ENCODE results near the gene SSRP1.

Gene SSRP1

DNA sequence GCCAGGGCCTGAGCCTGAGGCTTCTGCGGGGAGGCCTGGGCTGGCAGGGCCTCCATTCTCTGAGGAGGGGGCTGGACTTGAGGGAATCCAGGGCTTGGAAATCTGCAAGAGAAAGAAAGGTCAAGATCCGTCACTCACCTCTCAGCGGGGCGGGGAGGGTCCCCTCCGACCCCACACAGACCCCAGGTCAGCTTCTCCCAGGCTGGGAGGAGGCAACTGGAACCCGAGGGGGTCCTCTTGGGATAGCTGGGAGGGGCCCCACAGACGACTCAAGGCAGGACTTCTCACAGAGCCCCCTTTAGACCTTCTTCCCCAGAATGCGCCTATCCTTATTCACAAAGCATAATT is 21.9 kb downstream of the SSRP1 start:
- DNase-seq: no peak

DNA sequence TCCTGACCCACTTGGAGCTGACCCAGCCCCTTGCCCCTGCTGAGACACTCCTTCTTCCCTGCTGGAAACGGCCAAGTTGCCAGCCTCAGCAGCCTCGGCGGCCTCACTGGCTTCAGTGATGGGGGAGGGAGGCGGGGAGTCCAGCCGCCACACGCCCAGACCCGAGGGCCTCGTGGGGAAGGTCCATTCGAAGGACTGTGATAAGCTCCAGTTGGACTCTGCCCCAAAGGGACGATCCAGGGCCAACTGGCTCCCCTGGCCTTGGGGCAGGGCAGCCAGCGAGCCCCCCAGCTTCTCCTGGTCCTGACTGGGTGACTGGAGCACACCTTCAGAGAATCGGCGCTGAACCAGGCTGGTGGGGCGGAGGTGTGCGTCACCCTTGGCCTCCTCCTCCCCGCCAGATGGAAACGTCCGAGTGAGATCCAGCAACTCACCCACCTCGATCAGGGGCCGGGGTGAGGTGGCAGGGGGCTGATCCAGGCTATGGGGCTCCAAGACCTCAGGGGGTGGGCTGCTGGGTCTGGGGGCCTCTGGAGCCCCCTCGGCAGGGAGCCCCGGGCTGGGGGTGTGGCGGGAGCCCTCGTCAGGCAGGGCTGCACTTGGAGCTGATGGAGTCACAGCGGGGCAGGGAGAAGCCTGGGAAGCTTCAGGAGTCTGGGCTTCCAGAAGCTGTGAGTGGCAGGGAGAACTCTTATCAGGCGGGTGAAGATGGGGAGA is 22.5 kb downstream of the SSRP1 start:
- DNase-seq: no peak

DNA sequence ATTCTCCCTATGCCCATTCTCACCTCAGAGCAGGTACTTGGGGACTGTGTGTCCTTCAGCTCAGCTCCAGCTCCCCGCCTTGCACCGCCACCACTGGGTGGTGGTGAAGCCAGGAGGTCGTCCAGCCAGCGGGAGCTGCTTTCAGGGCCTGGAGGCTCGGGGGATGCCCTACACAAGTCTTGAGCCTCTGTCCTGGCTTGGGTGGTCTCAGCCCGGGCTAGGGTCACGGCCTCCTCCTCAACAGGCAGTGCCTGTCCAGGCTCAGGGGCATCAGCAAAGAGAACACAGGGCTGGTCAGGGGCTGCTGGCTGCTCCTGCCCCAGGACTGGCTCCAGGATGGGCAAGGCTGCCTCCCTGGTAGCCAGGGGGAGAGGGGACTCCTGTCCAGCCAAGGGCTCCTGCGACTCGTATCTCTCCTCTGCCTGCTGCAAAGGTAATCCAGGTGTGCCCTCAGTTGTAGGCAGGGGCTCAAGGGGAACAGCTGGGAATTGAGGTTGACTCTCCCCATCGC is 23.1 kb downstream of the SSRP1 start:
- DNase-seq: no peak

DNA sequence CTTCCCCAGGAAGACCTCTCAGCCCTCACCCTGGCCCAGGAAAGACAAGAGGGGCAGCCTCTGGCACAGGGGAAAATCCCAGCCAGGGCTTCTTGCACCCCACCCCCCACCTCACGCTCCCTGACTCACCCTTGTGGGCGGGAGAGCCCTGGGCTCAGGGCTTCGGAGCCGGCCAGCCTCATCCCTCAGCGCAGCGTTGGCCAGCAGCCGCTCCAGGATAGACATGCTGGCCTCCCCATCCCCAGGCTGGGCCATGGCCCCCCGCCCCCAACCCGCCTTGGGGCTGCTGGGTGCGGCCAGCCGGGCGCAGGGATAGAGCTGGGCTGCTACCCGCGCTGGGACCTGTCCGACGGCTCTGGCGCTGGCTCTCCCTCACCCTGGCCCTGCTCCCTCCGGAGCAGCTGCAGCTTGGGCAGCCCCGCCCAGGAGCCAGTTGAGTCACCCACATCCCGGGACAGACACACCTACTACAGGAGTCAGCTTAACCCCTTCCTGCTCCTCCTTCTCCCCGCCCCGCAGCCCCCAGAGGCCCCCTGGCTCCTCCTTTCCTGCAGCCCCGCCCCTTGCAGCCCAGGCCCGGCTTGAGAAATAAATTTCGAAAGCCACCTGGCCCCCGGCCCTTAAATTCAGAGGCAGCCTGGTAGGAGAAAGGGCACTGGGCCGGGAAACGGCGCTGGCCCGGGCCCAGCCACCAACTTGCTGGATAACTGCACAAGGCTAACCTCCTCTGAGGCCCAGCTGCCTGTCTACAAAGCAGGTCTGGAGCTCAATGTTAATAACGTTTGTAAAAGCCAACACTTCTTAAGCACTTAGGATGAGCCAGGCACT is 24.4 kb downstream of the SSRP1 start:
- peak; percentile 63 to 84 for DNase-seq

DNA sequence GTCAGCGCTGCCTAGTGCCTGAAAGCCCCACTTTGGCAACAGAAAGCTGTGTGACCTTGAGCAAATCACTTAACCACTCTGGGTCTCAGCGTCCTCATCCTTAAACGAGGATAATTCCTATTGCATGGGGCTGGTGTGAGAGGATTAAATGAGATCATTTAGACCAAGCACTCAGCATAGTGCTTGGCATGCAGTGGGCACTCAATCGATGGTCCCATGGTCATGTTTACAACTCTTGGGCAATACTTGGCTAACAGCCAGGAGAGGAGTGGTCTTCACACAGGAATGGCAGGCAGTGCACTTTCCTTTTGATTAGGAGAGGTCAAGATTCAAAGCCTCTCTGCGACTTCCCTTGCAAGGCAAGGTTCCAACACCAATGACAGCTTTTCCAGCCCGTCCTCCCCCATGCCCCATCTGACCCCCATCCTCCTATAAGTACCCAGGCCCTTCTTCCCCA is 25.0 kb downstream of the SSRP1 start:
- no peak for DNase-seq

DNA sequence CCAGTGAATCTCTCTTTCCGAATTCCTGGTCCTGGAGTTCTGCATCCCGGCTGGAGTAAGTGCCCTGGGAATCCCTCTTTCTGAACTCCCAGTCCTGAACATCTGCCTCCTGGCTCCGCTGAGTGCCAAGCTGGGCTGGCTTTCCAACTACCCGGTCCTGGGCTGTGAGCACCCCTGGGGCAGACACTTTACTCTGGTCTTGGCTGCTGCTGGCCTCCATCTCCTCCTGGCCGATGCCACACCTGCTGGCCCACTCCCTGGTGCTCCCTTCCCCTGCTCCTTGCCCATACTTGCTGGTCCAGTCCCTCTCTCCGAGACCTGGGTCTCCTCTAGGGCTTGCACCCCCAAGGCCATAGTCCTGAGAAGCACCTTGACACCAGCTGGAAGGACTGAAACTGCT is 25.6 kb downstream of the SSRP1 start:
- DNase-seq: no peak

DNA sequence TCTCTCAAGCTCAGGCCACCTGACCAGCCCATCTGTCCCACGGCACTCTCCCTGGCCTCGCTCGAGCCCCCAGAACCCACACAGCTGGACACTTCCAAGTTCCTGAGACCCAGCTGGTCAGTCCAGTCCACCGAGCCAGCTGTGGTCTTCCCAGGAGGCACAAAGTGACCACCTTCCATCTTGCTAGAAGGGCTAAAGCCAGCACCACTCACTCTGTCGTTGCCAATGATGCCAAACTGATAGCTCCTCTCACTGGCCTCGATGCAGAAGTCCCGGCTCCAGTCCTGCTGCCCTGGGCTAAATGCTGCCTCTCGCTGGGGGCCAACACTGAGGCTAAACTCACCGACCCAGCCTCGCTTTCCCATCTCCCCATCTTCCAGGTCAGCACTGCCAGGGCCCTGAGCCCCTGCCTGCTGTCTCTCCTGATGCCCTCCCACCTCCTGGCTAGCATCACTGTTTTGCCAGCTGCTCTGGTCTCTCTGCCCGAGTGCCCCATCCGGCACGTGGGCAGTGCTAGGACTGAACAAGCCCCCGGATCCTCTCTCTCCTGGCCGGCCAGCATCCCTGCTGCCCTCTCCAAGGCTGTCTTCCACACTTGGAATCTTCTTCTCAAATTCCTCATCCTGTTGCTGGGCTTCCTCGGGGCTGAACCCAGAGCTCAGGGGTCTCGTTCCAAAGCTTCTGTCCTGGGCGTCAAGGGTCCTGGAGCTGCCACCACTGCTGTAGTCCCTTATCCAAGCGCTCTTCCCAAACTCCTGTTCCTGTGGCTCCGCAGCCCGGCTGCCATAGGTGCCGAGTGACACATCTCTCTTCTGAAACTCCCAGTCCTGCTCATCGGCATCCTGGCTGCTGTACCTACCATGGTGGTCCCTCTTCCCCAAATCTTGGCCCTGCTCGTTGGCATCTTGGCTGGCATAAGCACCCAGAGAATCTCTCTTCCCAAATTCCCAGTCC is 26.3 kb downstream of the SSRP1 start:
- DNase-seq: no peak

DNA sequence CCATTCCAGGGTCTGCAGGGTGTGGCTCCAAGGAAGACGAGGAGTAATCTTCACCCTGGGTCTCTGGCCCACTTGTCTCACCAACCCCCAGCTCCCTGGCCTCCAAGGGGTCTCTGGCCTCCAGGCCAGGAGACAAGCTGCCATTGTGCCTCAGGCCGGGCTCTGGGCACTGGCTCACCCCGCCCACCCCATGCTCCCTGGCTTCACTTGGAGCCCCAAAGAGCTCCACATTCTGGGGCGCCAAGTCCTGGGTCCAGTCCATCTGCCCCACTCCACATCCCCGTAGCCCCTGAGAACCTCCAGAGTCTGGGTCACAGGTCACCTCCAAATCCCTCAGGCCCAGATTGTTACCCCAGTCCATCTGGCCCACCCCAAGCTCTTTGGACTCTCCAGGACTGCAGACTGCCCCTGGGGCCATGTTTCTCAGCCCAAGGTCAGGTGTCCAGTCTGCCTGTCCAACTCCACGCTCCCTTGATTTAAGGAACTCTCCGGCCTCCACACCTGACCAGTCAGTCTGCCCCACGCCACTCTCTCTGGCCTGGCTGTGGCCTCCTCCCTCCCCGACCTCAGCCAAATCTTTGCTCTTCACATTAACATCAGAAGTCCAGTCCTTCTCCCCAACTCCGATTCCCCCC is 27.1 kb downstream of the SSRP1 start:
- no peak for DNase-seq

DNA sequence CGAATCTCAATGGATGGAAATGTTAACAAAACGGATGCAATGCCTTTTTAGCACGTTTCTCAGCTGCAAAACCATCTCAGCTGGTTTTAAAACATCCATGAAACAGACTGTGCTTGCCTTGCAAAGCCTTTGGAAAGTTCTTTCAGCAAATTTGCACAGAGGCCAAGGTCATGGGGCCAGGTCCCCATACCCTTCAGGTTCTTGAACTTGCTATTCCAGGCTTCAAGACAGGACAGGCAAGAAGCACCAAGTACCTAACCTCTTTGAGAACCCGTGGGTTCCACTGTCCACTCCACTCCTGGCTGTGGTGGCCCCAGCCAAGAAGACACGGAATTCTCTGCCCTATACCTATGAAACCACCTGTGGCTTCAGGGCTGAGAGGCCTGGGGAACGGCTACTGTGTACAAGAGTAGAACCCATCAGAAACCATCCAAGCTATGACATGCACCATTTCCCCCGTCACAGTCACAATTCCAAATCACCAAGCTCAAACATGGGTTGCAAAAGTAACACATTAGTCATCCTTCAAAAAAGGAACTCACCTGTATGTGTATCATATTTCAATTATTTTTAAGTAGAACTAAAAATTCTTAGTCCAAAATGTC is 27.9 kb downstream of the SSRP1 start:
- DNase-seq: no peak

DNA sequence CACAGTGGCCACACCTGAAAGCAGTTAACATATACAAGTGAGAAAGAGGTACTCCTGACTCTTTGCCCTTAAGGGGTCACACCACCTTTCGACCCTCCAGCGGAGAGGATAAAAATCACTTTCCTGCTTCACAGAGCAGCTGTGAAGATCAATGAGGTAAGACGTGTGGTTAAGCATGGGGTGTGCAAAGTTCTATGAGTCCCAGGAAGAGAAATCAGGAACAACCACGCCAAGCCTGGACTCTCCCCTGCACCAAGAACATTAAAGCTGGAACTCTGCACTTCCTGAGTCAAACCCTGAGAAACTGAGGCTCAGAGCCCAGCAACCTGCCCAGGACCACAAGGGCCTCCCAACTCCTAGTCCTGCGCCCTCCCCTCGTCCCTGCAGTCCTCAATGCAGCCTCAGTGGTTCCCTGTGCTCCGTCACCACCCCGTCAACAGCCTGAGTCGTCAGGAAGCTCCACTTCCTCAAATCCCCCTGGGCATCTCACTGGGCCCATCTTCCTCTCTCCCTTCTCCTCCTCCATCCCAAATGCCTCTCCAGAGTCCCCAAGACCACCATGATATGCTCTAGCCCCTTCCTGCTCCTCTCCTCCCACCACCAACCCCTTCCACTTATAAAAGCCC is 28.6 kb downstream of the SSRP1 start:
- DNase-seq: no peak

DNA sequence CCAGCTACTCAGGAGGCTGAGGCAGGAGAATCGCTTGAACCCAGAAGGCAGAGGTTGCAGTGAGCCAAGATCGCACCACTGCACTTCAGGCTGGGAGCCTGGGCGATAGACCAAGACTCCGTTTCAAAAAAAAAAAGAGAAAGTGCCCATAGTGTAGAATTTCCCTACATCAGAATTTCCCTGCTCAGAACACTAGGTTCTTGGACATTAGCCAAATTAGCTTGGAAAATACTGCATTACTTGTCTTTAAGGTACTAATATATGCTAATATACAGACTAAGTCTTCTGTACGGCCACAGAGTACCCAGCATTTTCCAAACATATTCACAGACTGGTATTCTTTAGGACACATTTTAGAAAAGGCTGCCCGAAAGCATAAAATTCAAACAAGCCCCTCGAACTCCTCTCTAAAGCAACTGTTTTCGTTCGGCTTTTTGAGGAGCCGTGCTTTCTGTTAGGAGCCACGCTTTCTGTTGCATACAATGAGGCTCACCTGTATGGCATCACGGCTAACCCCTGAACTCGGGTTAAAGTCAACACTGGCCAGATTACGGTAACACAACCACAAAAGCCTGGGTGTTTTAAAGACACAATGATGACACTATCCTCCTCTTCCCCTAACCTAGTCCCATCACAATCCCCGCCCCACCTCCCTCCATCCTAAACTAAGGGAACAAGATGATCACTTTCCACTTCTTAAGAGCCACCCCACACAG is 29.4 kb downstream of the SSRP1 start:
- DNase-seq: no peak

DNA sequence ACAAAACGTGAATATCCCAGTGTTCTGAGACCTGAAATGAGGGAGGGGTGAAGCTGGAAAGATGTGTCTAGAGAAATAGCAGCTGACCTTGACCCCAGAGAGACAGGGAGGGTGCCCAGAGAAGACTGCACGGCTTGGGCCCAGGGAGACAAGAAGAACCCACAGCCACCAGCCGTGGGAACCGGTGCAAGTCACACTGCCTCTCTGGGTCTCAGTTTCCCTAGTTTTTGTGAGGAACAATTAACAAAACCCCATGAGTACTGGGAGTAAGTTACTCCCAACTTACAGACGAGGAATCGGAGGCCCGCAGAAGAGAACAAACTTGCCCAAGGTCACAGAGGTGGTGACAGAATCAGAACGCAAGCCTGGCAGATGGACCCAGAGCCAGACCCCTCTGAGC is 30.2 kb downstream of the SSRP1 start:
- no peak for DNase-seq

DNA sequence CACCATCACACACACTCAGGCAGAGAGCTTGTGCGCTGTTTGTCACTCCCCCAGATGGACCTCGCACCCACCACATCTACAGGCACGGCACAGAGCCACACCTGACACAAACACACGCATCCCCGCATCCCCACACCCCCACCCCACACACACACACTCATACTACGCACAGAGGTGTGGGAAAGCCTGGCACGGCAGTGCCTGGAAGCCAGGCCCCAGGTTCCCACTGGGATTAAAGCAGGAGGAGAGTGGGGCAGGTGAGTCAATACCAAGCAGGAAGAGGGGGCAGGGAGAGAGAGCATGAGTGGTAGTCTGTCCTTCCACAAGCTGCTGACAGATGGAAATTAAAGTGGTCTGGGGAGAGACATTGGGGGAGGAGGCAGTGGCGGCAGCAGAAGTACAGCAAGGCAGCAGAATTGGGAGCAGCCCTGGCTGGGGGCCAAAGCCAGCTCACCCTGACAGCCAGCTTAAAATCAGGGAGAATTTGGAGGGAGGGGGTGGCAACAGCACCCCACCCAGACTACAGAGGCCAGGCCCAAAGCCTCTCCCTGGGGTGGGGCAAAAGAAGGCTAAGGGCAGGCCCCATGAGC is 31.6 kb downstream of the SSRP1 start:
- no peak for DNase-seq

DNA sequence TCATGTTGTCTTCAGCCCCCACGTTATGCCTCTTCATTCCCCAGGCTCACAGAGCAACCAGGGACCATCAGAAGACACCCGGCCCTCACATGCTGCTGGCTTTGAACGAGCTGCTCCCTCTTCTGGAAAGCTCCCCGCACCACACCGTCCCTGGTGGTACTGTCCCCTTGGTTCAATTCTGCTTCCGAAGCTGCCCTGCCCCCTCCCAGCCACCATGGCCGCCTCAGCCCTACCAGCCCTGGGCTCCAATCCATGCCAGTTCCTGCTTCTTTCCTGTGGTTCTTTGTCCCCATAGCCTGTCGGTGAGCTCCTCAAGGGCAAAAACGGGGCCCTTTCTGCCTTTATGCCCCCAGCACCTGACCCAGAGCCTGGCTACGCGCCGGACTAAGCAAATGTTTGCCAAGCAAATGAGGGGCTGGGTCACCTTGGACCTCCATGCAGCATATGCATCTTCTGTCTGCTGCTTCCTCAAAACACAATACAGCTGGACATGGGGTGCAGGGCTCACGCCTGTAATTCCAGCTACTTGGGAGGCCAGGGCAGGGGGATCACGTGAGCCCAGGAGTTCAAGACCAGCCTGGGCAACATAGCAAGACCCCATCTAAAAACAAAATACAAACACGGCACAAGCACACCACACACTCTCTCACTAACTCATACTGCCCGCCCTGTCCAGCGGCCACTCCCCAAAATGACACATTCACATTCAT is 32.3 kb downstream of the SSRP1 start:
- DNase-seq: no peak

DNA sequence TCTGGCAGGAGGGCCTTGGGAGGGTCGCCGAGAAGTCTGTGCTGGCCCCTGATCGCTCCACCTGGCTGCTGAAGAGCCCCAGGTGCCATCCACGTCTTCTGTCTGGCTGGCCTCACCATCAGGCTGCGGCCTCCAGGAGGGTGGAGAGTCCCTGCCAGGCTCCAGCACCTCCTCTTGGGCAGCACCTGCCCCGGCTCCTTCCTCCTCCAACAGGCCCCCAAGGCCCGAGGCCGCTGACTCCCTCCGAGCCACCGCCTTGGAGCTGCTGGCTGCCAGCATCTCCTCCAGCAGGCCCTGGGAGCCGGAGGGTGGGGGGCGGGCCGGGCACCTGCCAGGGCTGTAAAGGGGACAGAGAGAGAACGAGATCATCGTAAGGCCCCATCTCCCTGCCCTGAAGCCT is 33.2 kb downstream of the SSRP1 start:
- DNase-seq: no peak

DNA sequence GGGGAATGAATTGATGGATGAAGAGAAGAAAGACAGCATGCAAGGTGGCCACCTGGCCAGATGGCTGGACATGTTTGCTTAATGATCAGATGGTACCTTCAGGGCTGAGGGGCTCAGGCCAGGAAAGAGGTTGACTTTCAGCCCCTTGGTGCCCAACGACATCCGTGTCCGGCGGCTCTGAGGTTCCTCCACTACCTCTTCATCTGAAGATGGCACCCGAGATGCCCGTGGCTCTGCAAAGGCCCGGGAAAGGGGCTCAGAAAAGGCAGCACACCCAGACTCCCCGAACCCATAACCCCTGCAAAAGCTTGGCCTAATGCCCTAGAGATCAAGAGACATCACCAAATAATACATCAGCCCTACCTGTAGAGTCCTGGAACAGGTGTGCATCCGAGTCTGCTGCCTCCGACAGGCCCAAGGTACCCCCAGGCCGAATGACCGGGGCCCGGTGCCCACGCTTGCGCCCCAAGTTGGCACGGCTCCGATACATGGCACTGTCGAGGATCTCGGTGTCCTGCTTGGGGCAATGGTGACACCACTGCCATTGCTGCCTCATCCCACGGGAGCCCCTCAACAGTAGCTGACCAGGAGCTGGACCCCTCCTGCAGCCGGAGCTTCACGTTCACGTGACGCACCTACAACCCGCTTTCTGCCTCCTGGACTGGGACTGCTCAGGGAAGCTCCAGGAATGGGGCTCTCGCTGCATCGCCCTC is 33.8 kb downstream of the SSRP1 start:
- DNase-seq: no peak

DNA sequence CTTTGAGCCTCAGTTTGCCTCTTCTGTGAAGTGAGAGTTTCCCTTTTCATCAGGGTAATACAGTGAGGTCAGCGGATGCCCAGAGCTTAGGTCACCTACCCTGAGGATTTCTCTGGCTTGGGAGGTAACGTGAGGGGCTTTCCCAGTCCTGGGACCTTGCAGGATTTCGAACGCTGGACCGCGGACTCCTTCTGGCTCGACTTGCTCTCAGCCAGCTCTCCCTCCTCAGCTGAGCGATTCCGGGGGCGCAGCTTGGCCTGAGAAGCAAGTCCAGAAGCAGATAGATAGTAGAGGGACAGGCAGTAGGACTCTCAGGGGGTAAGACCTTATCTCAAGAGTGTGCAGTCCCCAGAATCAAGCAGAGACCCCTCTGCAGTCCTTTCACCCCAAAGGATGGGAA is 34.9 kb downstream of the SSRP1 start:
- no peak for DNase-seq

DNA sequence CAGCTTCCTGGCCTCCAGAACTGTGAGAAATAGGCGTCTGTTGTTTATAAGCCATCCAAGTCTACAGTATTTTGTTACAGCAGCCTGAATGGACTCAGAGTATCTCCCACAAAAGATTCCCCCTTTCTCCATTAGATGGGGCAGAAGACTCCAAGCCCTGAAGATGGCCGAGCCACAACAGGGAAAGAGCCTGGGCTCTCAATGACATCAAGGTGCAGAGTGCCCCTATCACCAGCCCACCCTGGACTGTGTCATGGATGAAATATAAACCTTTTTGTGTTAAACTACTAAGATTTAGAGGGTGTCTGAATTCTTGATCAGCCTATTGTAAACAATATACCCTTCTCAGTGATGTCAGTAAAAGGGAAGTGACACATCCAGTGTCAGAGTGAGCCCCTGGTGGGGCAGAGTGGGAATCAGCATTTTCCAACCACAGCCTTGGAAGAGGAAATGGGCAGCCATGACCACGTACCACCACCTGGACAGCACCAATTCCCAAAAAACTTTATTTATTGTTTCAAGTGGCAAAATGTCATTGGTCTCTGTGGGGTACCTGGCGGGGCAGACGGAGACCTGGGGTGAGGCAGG is 36.4 kb downstream of the SSRP1 start:
- no peak for DNase-seq

DNA sequence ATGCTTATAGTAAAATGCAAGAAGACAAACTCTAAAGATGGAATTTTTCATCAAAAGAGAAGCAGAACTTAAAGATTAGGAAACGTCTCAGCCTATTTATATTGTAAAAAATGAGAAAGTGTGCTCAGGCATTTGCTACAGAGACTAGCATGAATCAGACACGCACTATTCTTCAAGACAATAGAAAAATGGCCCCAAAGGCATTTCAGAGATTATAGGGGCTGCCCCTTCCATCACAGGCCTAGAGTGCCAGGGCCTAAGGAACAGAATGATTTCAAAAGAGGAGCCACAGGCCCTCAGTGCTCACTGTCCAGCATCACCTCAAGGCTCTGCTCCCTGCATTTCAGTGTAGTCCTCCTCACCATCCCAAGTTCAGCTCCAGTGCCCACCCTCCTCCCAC is 38.5 kb downstream of the SSRP1 start:
- no peak for DNase-seq
